HG03159 (cell line): ENCODE measurements around the gene DNAJC18.
"Not testable (repeated sequence)": the region's sequence is repeated elsewhere in the genome, so short reads cannot be mapped to it uniquely, and the experiment has no call there.

Experiments used
- ATAC-seq: cut with Tn5 transposase; IDR thresholded peaks from one replicate; pipeline ENCODE4 v1.9.1; 2021; ENCODE audit warnings: mild to moderate bottlenecking, moderate library complexity; ENCODE audit not compliant: unreplicated experiment

DNAJC18 gene

GRCh38 chr5:139439013-139439903 lies at the start of gene DNAJC18:
DNAJC18 (minus strand) TSS chr5:139439525; CDS start chr5:139439445, 80 bp downstream.
- ATAC-seq = peak; percentile 92

GRCh38 chr5:139488260-139488659 lies 48.9 kb upstream of the DNAJC18 start:
- ATAC-seq = no peak

- no peak for ATAC-seq
These were observed 46.9 kb upstream of the DNAJC18 start for GRCh38 chr5:139486201-139486600.

- ATAC-seq = not testable (repeated sequence)
These were observed 43.5 kb upstream of the DNAJC18 start for GRCh38 chr5:139482890-139483208.

GRCh38 chr5:139482050-139482889 lies 42.9 kb upstream of the DNAJC18 start, which contains the start of gene STING1:
STING1 (minus strand) TSS chr5:139482758; CDS start chr5:139481704, 1,054 bp downstream.
- ATAC-seq = no peak

GRCh38 chr5:139481580-139482049 lies 42.3 kb upstream of the DNAJC18 start:
- ATAC-seq = no peak

- no peak for ATAC-seq
These were observed 41.8 kb upstream of the DNAJC18 start for GRCh38 chr5:139481122-139481533.

GRCh38 chr5:139479729-139480128 lies 40.4 kb upstream of the DNAJC18 start:
- ATAC-seq = not testable (repeated sequence)

GRCh38 chr5:139478657-139479423 lies 39.5 kb upstream of the DNAJC18 start:
- ATAC-seq = not testable (repeated sequence)

- no peak for ATAC-seq
These were observed 36.7 kb upstream of the DNAJC18 start for GRCh38 chr5:139475865-139476617.

GRCh38 chr5:139474890-139475791 lies 35.8 kb upstream of the DNAJC18 start:
- no peak for ATAC-seq

- ATAC-seq = no peak
These were observed 34.2 kb upstream of the DNAJC18 start for GRCh38 chr5:139473565-139473964.

- no peak for ATAC-seq
These were observed 33.8 kb upstream of the DNAJC18 start for GRCh38 chr5:139473105-139473504.

GRCh38 chr5:139472386-139473030 lies 33.2 kb upstream of the DNAJC18 start:
- ATAC-seq = no peak

GRCh38 chr5:139470821-139471300 lies 31.5 kb upstream of the DNAJC18 start, which contains the start of gene SMIM33:
SMIM33 (plus strand) TSS chr5:139471004; CDS start chr5:139471122, 118 bp downstream.
- no peak for ATAC-seq

- ATAC-seq = no peak
These were observed 29.2 kb upstream of the DNAJC18 start for GRCh38 chr5:139468421-139468931.

GRCh38 chr5:139462586-139463276 lies 23.4 kb upstream of the DNAJC18 start, which contains the start of gene ECSCR:
ECSCR (minus strand) TSS chr5:139462743; CDS start chr5:139462670, 73 bp downstream.
- no peak for ATAC-seq
